Heart left ventricle (tissue), 16 donors: ENCODE results near the gene DUSP16. TPM values are rescaled to one million over a fixed set of nuclear protein-coding genes. Genes with fewer than 3 reads are reported as not detected.

ENCODE experiments used
- ATAC-seq, 4 donors: fragments of 200-7000 bp; cut with Tn5 transposase; one replicate each; pipeline ENCODE4 v1.9.1; 2020 to 2022; ENCODE audit warnings: moderate library complexity in 4 of 4, mild to moderate bottlenecking in 3 of 4, moderate number of reproducible peaks in 1 of 4
- DNase-seq, 5 donors: peaks; one replicate each; pipeline ENCODE4 v3.0.0-alpha.2; 2020
- H3K27ac ChIP-seq, 12 donors: fragments of 200-600 bp; sonication (generic) in 4 of 12; one replicate each; pipeline versions ENCODE4 v1.5.0 to v1.8.0; 2016 to 2022; ENCODE audit warnings: mild to moderate bottlenecking in 2 of 12
- H3K27me3 ChIP-seq, 9 donors: fragments of 200-600 bp; sonication (generic) in 2 of 9; one replicate each; pipeline versions ENCODE4 v1.5.1 to v1.8.0; 2016 to 2022; ENCODE audit warnings: mild to moderate bottlenecking in 3 of 9
- H3K36me3 ChIP-seq, 9 donors: fragments of 200-600 bp; sonication (generic) in 2 of 9; one replicate each; pipeline versions ENCODE4 v1.5.0 to v1.8.0; 2018 to 2022; ENCODE audit warnings: mild to moderate bottlenecking in 2 of 9
- H3K4me1 ChIP-seq, 12 donors: fragments of 200-600 bp; sonication (generic) in 4 of 12; one replicate each; pipeline versions ENCODE4 v1.5.0 to v1.8.0; 2016 to 2022; ENCODE audit warnings: mild to moderate bottlenecking in 3 of 12
- H3K4me3 ChIP-seq, 12 donors: fragments of 200-600 bp; sonication (generic) in 4 of 12; one replicate each; pipeline versions ENCODE4 v1.5.0 to v1.8.0; 2017 to 2022; ENCODE audit warnings: mild to moderate bottlenecking in 9 of 12, moderate library complexity in 4 of 12
- H3K9me3 ChIP-seq, 12 donors: fragments of 200-600 bp; sonication (generic) in 4 of 12; one replicate each; pipeline versions ENCODE4 v1.5.0 to v1.8.0; 2016 to 2022; ENCODE audit warnings: mild to moderate bottlenecking in 1 of 12
- CTCF ChIP-seq, 12 donors: fragments of 200-600 bp; sonication (generic) in 4 of 12; IDR thresholded peaks; one replicate each; pipeline versions ENCODE4 v1.5.0 to v1.8.0; 2018 to 2022; ENCODE audit warnings: antibody characterized with exemption in 12 of 12, mild to moderate bottlenecking in 5 of 12
- POLR2A ChIP-seq, 2 donors: fragments of 450-650 bp; IDR thresholded peaks; one replicate each; pipeline ENCODE4 v1.6.1; 2017; ENCODE audit warnings: antibody characterized with exemption in 2 of 2, mild to moderate bottlenecking in 2 of 2, moderate library complexity in 2 of 2
- WGBS, 4 donors: extraction: QIAGEN DNeasy Blood & Tissue Kit in 2 of 4; methylation state at CpG; one replicate each; pipeline versions ENCODE4 v1.1.5 to v1.1.7; 2013 to 2018; 5-methylcytosine and 5-hydroxymethylcytosine counted together
- intact Hi-C, 10 donors: fragments of 100-400 bp; cut with DNase I; formaldehyde crosslinking; loops; one replicate each; pipeline versions ENCODE4 v1.11.1 to v1.14.2; 2022
- polyA plus RNA-seq, 2 donors: library from polyadenylated mRNA; stranded (reverse); fragments of 200-250 nt; gene quantifications; one replicate each; pipeline ENCODE4 v1.2.3, GENCODE V29; 2013
- total RNA-seq, 9 donors: library from RNA; depleted of rRNA in 2 of 9; stranded (reverse); fragments of >200 nt in 2 of 9; fragmentation: NEBNext Ultra II Directional in 3 of 9; extraction: Animal tissue kit (Norgen Biotek cat#: 25700) in 3 of 9; gene quantifications; one replicate each; pipeline versions ENCODE4 v1.1.0 to v1.2.4, GENCODE V29; 2016 to 2023
- donor health status: ischemic (EF 13 %, LVEDD 7.1; RV severe dilation, severe dysfunction).
- donor health status: healthy with polysubstance abuse.
- donor health status: DM: no; HTN: yes; CAD: no.
- donor health status: DM: no; HTN: no; CAD: no.
- donor health status: ischemic (EF 25% LVEDD 6.9; RV normal size, moderate dysfunction).
- donor health status: ischemic (EF 25% LVEDD 5.7; RV mildly dilated, moderate dysfunction).
- donor health status: healthy.
- donor health status: DM: yes; HTN: yes; CAD: no.
- donor health status: ischemic (EF 35%, LVEDD 5.7; RV mildly dilated, moderate dysfunction).
- donor health status: nonischemic (EF 11% LVEDD 7.7; RV severe dilation, severe dysfunction).
- donor health status: DM: yes; HTN: yes; CAD: no.
- donor health status: PGD.
- donor health status: ischemic (EF 29% LVEDD 5.4; RV normal size, mild dysfunction).
- donor health status: nonischemic (EF 23%, LVEDD 6.1; RV moderate dilation, normal function).

Gene DUSP16
- total and polyA plus RNA-seq, 11 donors, result 2.5 to 24.7 (median 15.1) TPM

DNA sequence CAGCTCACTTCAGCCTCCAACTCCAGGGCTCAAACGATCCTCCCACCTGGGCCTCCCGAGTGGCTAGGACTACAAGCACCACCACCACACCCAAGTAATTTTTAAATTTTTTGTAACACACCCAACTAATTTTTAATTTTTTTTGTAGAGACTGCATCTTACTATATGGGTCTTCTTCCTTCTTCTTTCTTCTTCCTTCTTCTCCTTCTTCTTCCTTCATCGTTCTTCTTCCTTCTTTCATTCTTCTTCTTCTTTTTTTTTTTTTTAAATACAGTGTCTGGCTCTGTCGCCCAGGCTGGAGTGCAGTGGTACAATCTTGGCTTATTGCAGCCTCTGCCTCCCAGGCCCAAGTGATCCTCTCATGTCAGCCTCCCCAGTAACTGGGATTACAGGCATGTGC lies 48.0 kb upstream of the DUSP16 start:
- ATAC-seq (no peak), DNase-seq (no peak)
- TF ChIP-seq CTCF (IDR thresholded peaks at IDR 0.05), result no peak
- no peak for TF ChIP-seq POLR2A (IDR thresholded peaks at IDR 0.05)
- peak overlapping the region in 9 of 12 donors; percentile 70 to 90 (median 78) for H3K4me3 ChIP-seq
- intact Hi-C loops, result loop anchor here in 5 of 10 donors (2.0 to 5.0 kb wide), 5 partner anchors 48 to 253 kb away; partner anchors contain the start of genes DUSP16 (in 5 of the 5), BORCS5 (in 1 of the 5), CDKN1B (in 1 of the 5) and GPR19 (in 1 of the 5)
- H3K36me3 ChIP-seq, result peaks cover 0 to 5% (median 0%) of the 10 kb centered on the region in 9 donors
- 87 to 96% (median 94%) methylated on average over 4 of the region's 4 CpGs for WGBS, 4 donors
- H3K27ac ChIP-seq, result peak overlapping the region; percentile 86 to 98 (median 94)
- no peaks in the 10 kb centered on the region for H3K9me3 ChIP-seq
- no peaks in the 10 kb centered on the region for H3K27me3 ChIP-seq
- H3K4me1 ChIP-seq, result peaks cover 0 to 62% (median 16%) of the 10 kb centered on the region in 12 donors

GRCh38 chr12:12609692-12610091 lies 47.0 kb upstream of the DUSP16 start:
- no peaks in the 10 kb centered on the region for H3K9me3 ChIP-seq
- intact Hi-C loops, result loop anchor here in 5 of 10 donors (2.0 to 5.0 kb wide), 5 partner anchors 47 to 252 kb away; partner anchors contain the start of genes DUSP16 (in 5 of the 5), BORCS5 (in 1 of the 5), CDKN1B (in 1 of the 5) and GPR19 (in 1 of the 5)
- no peaks in the 10 kb centered on the region for H3K27me3 ChIP-seq
- ATAC-seq, result no peak
- DNase-seq, result no peak
- TF ChIP-seq POLR2A (IDR thresholded peaks at IDR 0.05), result no peak
- WGBS, 4 donors, result 89 to 98% (median 92%) methylated on average over 3 of the region's 3 CpGs
- H3K36me3 ChIP-seq, result peaks cover 0 to under 1% (median 0%) of the 10 kb centered on the region in 9 donors
- H3K27ac ChIP-seq, result no peak overlapping the region
- H3K4me3 ChIP-seq, result no peak overlapping the region
- peaks cover 0 to 52% (median 14%) of the 10 kb centered on the region in 12 donors for H3K4me1 ChIP-seq

DNA sequence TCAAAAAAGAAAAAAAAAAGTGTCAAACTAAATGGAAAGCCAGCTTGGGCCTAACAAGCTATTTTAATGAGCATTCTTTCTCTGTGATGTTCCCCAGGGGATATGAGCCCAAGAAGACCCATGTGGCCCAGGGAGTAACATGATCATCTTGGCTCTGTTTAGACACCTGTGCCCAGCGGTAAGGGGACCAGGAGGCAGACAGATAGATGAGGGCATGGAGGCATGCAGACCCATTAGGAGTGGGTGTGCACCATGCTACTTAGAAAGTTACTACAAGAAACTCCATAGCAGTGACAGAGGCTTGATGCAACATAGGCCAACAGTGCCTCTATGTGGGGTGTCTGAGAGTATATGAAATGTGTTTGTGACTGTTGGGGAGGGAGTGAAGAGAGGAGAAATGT lies 45.9 kb upstream of the DUSP16 start:
- 78 to 93% (median 89%) methylated on average over 1 of the region's 1 CpG for WGBS, 4 donors
- Histone ChIP-seq H3K4me1 (peaks cover 0 to 42% (median 14%) of the 10 kb centered on the region in 12 donors), H3K9me3 (no peaks in the 10 kb centered on the region), H3K27me3 (no peaks in the 10 kb centered on the region), H3K36me3 (no peaks in the 10 kb centered on the region), H3K27ac (no peak overlapping the region), H3K4me3 (no peak overlapping the region)
- DNase-seq, result no peak
- no peak for ATAC-seq
- TF ChIP-seq POLR2A (IDR thresholded peaks at IDR 0.05), result no peak
- TF ChIP-seq CTCF (IDR thresholded peaks at IDR 0.05), result no peak
- intact Hi-C loops, result no loop called here

DNA sequence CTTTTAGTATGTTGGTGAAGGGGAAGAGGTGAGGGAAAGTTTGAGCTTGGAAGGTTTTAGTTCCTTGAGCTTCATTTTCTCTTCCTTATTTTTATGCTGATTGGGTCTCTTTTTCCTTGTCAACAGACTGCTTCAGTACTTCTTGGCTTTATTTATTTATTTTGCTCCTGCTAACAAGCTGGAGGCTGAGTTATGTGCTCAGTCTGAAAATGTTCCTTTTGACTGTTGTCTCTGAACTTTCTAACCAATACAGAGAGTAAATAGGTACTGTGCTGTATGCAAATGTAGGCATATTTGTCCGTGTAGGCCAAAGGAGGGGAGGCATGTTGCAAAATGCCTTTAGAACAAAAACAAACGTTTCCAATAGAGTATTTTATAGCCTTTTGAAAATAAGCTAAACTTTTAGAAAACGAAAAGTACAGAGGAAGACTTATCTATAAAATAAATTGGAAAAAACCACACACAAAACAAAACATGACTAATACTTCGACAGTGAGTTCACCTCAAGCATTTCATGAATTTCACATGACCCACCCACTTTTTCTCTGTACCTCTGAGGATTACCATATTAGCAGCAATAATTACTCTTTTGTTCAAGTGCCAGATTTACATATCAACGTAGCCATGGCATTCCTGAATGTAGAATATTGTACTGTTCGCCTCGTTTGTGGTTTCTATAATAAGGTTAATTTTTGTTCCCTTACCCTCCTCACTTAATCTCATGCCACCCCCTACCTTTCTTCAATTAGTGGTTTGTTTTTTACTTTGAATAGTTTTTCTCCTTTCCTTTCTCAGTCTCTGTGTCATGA lies 44.3 kb upstream of the DUSP16 start:
- DNase-seq (no peak), ATAC-seq (no peak)
- H3K4me3 ChIP-seq, result no peak overlapping the region
- peaks cover 0 to 31% (median 4%) of the 10 kb centered on the region in 12 donors for H3K4me1 ChIP-seq
- H3K9me3 ChIP-seq, result no peaks in the 10 kb centered on the region
- TF ChIP-seq POLR2A (IDR thresholded peaks at IDR 0.05), result no peak
- no peak for TF ChIP-seq CTCF (IDR thresholded peaks at IDR 0.05)
- H3K27ac ChIP-seq, result peak overlapping the region in 2 of 12 donors; percentile 51 to 68
- H3K27me3 ChIP-seq, result no peaks in the 10 kb centered on the region
- intact Hi-C loops, result no loop called here
- no peaks in the 10 kb centered on the region for H3K36me3 ChIP-seq
- 59 to 75% (median 63%) methylated on average over 7 of the region's 7 CpGs for WGBS, 4 donors
